Activated naive CD4-positive, alpha-beta T cell treated with anti-CD3 and anti-CD28 coated beads, Interleukin-2, amount 50 U/mL, for 72 hours (primary cell): ENCODE results near the gene C11orf21. TPM values are rescaled to one million over a fixed set of nuclear protein-coding genes. Genes with fewer than 3 reads are reported as not detected.

Experiments used
- ATAC-seq, 2 donors: fragments of 150-1000 bp; cut with Tn5 transposase; 2 replicates each; pipeline ENCODE4 v1.10.0; 2021; ENCODE audit warnings: mild to moderate bottlenecking in 2 of 2, moderate library complexity in 2 of 2
- DNase-seq, 2 donors: peaks; one replicate each; pipeline ENCODE4 v3.0.0; 2021 to 2022; ENCODE audit warnings: low spot score in 2 of 2
- H3K27ac Mint-ChIP-seq, 2 donors: one replicate each; pipeline ENCODE4 v1.8.0; 2022; ENCODE audit warnings: mild to moderate bottlenecking in 2 of 2, mixed read lengths in 2 of 2
- H3K36me3 Mint-ChIP-seq, 2 donors: one replicate each; pipeline ENCODE4 v1.8.0; 2022; ENCODE audit warnings: mixed read lengths in 2 of 2
- H3K9me3 Mint-ChIP-seq, 2 donors: one replicate each; pipeline ENCODE4 v1.8.0; 2022; ENCODE audit warnings: mixed read lengths in 2 of 2
- total RNA-seq, 2 donors: library from RNA; stranded (reverse); gene quantifications; one replicate each; pipeline ENCODE4 v1.2.3, GENCODE V29; 2022

Gene C11orf21
- total RNA-seq, 2 donors from 2014 or later, result 7.8 to 10.2 TPM

DNA sequence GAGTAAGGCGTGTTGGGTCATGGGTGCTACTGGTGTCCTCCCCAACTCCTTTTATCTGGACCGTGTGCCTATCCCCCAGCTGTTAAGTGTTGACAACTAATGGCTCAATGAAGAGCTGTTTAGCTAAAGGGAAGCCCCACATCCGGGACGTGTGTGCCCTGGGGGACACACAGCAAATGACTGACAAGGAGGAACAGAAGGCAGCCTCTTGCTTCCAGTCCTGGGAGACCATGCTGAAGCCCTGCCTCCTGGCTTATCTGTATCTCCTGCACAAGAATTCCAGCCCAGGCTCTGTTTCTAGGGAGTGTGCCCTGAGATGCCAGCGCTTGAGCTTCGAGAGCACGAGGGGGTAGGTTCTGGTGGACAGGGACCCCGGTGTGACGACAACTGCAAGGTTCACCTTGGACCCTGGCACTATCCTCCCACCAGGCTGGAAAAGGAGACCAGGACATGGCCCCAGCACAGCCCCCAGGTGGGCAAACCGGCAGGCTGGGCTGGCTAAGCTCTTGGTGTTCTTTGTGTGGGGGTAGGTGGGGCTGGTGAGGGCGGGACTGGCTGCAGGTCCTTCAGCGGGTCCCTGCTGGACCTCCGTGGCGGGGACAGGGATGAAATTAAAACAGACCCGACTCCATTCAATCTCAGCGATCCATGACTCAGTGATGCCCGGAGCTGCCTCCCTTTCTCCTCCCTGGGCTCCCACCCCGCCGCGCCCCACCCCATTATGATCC is 52.4 kb downstream of the C11orf21 start:
- ATAC-seq (no peak), DNase-seq (peak in 1 of 2 donors; percentile 37)
- Mint-ChIP-seq H3K9me3 (no peaks in the 10 kb centered on the region), H3K36me3 (no peaks in the 10 kb centered on the region), H3K27ac (no peak overlapping the region)

DNA sequence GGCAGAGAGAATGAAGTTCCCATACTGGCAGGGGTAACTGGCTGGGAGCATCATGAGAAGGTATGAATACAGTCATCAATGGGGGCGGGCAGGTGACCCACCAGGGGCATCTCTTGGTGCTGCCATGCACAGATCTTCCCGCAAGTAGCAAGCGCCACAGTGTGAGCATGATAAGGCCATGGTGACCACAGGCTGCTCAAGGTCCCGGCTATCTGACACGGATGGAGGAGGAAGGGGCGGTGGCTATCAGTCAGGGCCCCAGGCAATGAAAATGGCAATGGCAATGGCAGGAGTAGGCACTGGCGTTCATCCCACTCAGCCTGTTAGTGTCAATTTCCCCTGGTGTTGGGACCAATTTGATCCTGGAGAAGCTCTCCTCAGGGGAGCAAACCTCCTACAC is 53.0 kb downstream of the C11orf21 start:
- ATAC-seq (no peak), DNase-seq (peak in 1 of 2 donors; percentile 26)
- Mint-ChIP-seq H3K27ac (no peak overlapping the region), H3K9me3 (no peaks in the 10 kb centered on the region), H3K36me3 (no peaks in the 10 kb centered on the region)

DNA sequence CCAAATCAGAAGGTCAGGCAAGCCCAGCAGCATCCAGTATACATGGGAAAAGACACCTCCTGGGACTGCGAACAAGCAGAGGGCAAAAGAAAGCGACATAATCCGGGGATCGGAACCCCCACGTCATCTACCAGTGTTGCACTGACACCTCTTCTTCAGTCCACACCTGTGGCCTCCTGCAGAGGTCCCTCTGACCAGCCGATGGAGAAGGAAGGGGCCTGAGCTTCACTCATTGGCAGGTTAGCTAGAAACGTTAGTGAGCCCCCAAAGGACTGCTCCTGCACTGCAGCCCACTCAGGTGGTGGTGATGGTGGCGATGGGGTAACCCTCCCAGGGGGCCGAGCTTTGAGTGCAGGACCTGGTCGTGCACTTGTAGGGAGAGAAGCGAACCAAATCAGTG is 53.5 kb downstream of the C11orf21 start:
- Mint-ChIP-seq H3K27ac (peak overlapping the region in 1 of 2 donors; percentile 36), H3K36me3 (no peaks in the 10 kb centered on the region), H3K9me3 (no peaks in the 10 kb centered on the region)
- no peak for DNase-seq
- ATAC-seq, result no peak

DNA sequence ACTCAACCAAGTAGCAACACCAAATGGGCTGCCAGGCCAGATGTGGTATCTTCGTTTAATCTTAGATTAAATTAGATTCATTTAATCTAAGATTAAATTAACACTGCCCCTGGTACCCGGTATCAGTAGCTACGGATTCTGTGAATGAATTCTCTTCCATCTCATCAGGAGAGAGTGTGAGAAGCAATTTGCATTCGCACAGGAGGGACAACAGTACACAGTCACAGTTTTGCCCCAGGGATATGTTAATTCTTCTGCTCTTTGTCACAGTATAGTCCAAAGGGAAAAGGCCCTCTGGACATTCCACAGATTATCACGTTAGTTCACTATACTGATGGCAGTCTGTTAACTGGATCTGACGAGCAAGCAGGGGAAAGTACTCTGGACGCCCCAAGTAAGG is 54.2 kb downstream of the C11orf21 start:
- no peaks in the 10 kb centered on the region for H3K36me3 Mint-ChIP-seq
- no peak overlapping the region for H3K27ac Mint-ChIP-seq
- H3K9me3 Mint-ChIP-seq, result peaks cover 5% of the 10 kb centered on the region in 2 donors
- DNase-seq (no peak), ATAC-seq (no peak)

Other genes with a start within 250 kb of the C11orf21 start
- gene IGF2, start 162.5 kb downstream of the C11orf21 start, total RNA-seq, result 1 to 10 TPM in 1 of 2 donors, under 1 TPM in 1; 0.31 to 2.0 TPM
- gene INS, start 140.7 kb downstream of the C11orf21 start, total RNA-seq, result not detected
- not detected for gene TH, start 130.1 kb downstream of the C11orf21 start, total RNA-seq
- gene ASCL2, start 31.3 kb downstream of the C11orf21 start, total RNA-seq, result 1 to 10 TPM in 1 of 2 donors, not detected in 1; 8.7 TPM
- gene TSPAN32, start 95 bp upstream of the C11orf21 start, total RNA-seq, result 1 to 10 TPM; 5.6 to 7.6 TPM
- gene CD81, start 75.4 kb upstream of the C11orf21 start, total RNA-seq, result 100 to 1,000 TPM; 107 to 142 TPM
- gene TSSC4, start 98.8 kb upstream of the C11orf21 start, total RNA-seq, result 10 to 100 TPM; 31.8 to 38.7 TPM
- not detected for gene TRPM5, start 142.6 kb upstream of the C11orf21 start, total RNA-seq
- gene KCNQ1, start 143.1 kb upstream of the C11orf21 start, total RNA-seq, result 10 to 100 TPM; 12.2 to 19.3 TPM